ENCODE data around the gene SIPA1L3. TPM values are rescaled to one million over a fixed set of nuclear protein-coding genes. Genes with fewer than 3 reads are reported as not detected.
"Not testable (repeated sequence)": the region's sequence is repeated elsewhere in the genome, so short reads cannot be mapped to it uniquely, and the experiment has no call there.

Gene SIPA1L3
- total RNA-seq, 2 donors from 2014 or later: 42.8 to 48.2 TPM

DNA sequence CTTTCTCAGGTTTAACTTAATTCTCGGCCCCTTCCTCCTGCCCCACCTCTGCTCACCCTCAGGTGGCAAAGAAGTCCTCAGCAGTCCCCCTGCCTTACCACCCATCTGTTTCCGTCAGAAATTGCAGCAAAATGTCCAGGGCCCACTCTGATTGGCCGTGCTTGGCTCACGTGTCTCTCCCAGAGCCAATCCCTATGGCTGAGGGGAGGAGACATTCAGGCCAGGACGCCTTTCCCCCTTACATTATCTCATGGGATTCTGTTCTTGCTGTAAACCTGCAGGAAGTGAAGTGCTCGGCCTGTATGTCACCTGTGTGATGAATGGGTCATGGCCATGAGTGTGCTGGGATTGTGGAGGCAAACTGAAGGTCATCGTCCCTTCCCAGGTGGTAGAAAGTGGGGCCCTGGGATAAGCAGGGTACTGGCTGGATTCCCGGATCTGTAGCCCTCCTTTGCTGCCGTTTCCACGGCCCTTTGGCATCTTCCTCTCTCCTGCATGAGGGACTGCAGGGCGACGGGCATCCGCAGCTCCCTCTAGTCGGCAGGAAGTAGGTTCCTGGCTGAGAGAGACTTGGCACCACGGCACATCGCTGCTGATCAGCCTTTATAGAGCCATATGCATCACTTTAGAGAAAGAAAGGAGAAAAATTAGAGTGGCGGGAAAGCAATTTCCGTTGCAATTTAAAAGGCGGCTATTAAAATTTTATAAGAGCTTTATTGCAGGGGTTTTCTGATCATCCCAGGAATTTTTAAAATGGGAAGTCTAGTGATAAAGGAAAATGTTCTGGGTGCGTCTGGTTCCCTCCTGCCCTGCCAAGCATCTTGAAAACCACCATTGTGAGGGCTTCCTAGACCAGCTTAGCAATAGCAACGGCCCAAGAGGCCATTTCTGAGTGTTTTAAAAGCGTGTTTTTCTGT, 118.2 kb downstream of the SIPA1L3 start:
- DNase-seq: peak; percentile 84
- no peaks in the 10 kb centered on the region for H3K4me1 Mint-ChIP-seq
- no peak overlapping the region for H3K9ac ChIP-seq (ENCODE audit: extremely low read depth, low read length, poor library complexity, severe bottlenecking)
- no peak overlapping the region for H3K4me3 ChIP-seq (ENCODE audit: low read length)
- 89 to 90% methylated on average over 8 to 21 of the region's 22 CpGs for WGBS, 2 experiments (ENCODE audit: insufficient coverage in 1 of 2, insufficient read length in 1 of 2)
- no peak overlapping the region for H3K27ac ChIP-seq (ENCODE audit: low read depth, low read length)
- no peaks in the 10 kb centered on the region for H3K4me1 ChIP-seq (ENCODE audit: control insufficient read depth, insufficient read depth, low read length)
- no peaks in the 10 kb centered on the region for H3K9me3 ChIP-seq (ENCODE audit: control insufficient read depth, low read length)
- H3K4me3 Mint-ChIP-seq: no peak overlapping the region
- no peak overlapping the region for H3K27ac Mint-ChIP-seq
- H3K36me3 ChIP-seq (ENCODE audit: control insufficient read depth, insufficient read depth, low read length): no peaks in the 10 kb centered on the region
- H3K36me3 Mint-ChIP-seq (ENCODE audit: low read depth): peaks cover 7% of the 10 kb centered on the region
- H3K27me3 ChIP-seq (ENCODE audit: control insufficient read depth, insufficient read depth, low read length, poor library complexity, severe bottlenecking): no peaks in the 10 kb centered on the region
- no peaks in the 10 kb centered on the region for H3K27me3 Mint-ChIP-seq (ENCODE audit: insufficient read depth)
- no peaks in the 10 kb centered on the region for H3K9me3 Mint-ChIP-seq
- TF ChIP-seq, protein P1, sequence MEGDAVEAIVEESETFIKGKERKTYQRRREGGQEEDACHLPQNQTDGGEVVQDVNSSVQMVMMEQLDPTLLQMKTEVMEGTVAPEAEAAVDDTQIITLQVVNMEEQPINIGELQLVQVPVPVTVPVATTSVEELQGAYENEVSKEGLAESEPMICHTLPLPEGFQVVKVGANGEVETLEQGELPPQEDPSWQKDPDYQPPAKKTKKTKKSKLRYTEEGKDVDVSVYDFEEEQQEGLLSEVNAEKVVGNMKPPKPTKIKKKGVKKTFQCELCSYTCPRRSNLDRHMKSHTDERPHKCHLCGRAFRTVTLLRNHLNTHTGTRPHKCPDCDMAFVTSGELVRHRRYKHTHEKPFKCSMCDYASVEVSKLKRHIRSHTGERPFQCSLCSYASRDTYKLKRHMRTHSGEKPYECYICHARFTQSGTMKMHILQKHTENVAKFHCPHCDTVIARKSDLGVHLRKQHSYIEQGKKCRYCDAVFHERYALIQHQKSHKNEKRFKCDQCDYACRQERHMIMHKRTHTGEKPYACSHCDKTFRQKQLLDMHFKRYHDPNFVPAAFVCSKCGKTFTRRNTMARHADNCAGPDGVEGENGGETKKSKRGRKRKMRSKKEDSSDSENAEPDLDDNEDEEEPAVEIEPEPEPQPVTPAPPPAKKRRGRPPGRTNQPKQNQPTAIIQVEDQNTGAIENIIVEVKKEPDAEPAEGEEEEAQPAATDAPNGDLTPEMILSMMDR (conservative IDR thresholded peaks at IDR 0.05): no peak

DNA sequence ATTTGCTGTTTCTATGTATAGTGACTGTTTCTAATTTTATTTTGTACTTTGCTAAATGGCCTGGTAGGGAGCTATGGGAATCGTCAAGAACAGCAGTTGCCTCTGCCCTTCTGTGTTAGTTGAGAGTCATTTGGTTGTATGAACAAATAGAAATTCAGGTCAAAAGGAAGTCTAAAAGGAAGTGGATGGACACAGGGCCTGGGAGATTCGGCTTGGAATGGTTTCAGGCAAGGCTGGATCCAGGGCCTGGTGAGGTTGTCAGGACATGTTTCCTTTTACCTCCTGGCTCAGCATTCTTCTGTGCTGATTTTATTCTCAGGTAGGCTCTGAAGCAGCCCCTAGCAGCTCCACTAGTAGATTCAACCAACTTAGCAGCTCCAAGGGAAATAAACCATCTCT, 118.9 kb downstream of the SIPA1L3 start:
- 93 to 100% methylated on average over 1 to 2 of the region's 2 CpGs for WGBS, 2 experiments (ENCODE audit: insufficient coverage in 1 of 2, insufficient read length in 1 of 2)
- H3K9me3 ChIP-seq (ENCODE audit: control insufficient read depth, low read length): no peaks in the 10 kb centered on the region
- Mint-ChIP-seq H3K4me3 (no peak overlapping the region), H3K36me3 (ENCODE audit: low read depth) (peaks cover 11% of the 10 kb centered on the region), H3K9me3 (peaks cover 3% of the 10 kb centered on the region), H3K27ac (no peak overlapping the region), H3K4me1 (no peaks in the 10 kb centered on the region), H3K27me3 (ENCODE audit: insufficient read depth) (no peaks in the 10 kb centered on the region)
- TF ChIP-seq, protein P1 (conservative IDR thresholded peaks at IDR 0.05): no peak
- no peak overlapping the region for H3K4me3 ChIP-seq (ENCODE audit: low read length)
- no peaks in the 10 kb centered on the region for H3K4me1 ChIP-seq (ENCODE audit: control insufficient read depth, insufficient read depth, low read length)
- H3K36me3 ChIP-seq (ENCODE audit: control insufficient read depth, insufficient read depth, low read length): peaks cover 3% of the 10 kb centered on the region
- H3K27ac ChIP-seq (ENCODE audit: low read depth, low read length): no peak overlapping the region
- no peak overlapping the region for H3K9ac ChIP-seq (ENCODE audit: extremely low read depth, low read length, poor library complexity, severe bottlenecking)
- H3K27me3 ChIP-seq (ENCODE audit: control insufficient read depth, insufficient read depth, low read length, poor library complexity, severe bottlenecking): no peaks in the 10 kb centered on the region
- DNase-seq: no peak

DNA sequence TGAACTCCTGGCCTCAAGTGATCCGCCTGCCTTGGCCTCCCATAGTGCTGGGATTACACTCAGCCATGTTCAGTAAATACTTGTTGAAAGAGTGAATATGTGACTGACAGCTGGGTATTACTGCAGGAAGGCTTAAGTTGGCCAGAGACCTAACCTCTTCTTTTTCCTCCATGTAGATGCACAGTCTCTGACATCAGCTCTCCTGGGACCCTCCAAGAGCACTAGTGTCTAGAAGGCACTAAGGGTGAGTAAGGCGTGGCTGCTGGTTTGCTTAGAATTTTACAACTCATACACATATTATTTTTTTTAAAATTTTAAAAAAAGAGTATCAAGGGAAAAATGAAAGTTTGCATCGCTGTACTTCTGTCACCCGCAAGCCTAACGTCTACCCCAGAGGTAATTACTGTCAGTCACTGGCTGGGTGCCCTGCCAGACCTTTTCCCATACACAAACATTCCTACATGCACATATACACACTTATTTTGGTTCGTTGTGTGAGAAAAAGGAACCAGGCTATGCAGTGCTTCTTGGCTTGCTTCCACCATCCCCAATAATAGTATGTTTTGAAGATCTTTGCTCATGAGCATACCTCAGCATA, 122.0 kb downstream of the SIPA1L3 start:
- no peaks in the 10 kb centered on the region for H3K27me3 Mint-ChIP-seq (ENCODE audit: insufficient read depth)
- no peak for DNase-seq

DNA sequence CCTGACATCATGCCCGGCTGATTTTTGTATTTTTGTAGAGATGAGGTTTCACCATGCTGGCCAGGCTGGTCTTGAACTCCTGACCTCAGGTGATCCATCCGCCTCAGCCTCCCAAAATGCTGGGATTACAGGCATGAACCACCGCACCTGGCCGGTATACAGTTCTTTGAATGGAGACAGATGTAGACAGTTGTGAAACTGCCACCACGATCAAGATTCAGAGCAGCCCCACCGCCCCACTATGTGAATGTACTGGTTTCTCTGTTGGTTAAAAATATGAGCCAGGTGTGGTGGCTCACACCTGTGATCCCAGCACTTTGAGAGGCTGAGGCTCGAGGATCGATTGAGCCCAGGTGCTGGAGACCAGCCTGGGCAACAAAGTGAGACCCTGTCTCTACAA, 123.0 kb downstream of the SIPA1L3 start:
- H3K4me1 Mint-ChIP-seq; DNase-seq; H3K9me3 ChIP-seq (ENCODE audit: control insufficient read depth, low read length); H3K27me3 Mint-ChIP-seq (ENCODE audit: insufficient read depth); H3K4me3 Mint-ChIP-seq; H3K4me3 ChIP-seq (ENCODE audit: low read length); H3K36me3 ChIP-seq (ENCODE audit: control insufficient read depth, insufficient read depth, low read length); H3K9ac ChIP-seq (ENCODE audit: extremely low read depth, low read length, poor library complexity, severe bottlenecking); H3K27me3 ChIP-seq (ENCODE audit: control insufficient read depth, insufficient read depth, low read length, poor library complexity, severe bottlenecking); H3K9me3 Mint-ChIP-seq; H3K4me1 ChIP-seq (ENCODE audit: control insufficient read depth, insufficient read depth, low read length); H3K27ac ChIP-seq (ENCODE audit: low read depth, low read length); H3K27ac Mint-ChIP-seq: not testable (repeated sequence)
- H3K36me3 Mint-ChIP-seq (ENCODE audit: low read depth): peaks cover 19% of the 10 kb centered on the region
- 94 to 95% methylated on average over 7 to 8 of the region's 8 CpGs for WGBS, 2 experiments (ENCODE audit: insufficient coverage in 1 of 2, insufficient read length in 1 of 2)

More for the DNA sequence above, 122.0 kb downstream of the SIPA1L3 start:
- WGBS, 2 experiments (ENCODE audit: insufficient coverage in 1 of 2, insufficient read length in 1 of 2): 98% methylated on average over 6 of the region's 6 CpGs; no CpG with 5 or more reads in 1 of the 2 experiments
- Mint-ChIP-seq H3K9me3 (peaks cover 4% of the 10 kb centered on the region), H3K4me3 (no peak overlapping the region), H3K4me1 (peaks cover 7% of the 10 kb centered on the region), H3K36me3 (ENCODE audit: low read depth) (peaks cover 19% of the 10 kb centered on the region), H3K27ac (no peak overlapping the region)
- Histone ChIP-seq H3K36me3 (ENCODE audit: control insufficient read depth, insufficient read depth, low read length) (peaks cover 8% of the 10 kb centered on the region), H3K9me3 (ENCODE audit: control insufficient read depth, low read length) (no peaks in the 10 kb centered on the region), H3K27me3 (ENCODE audit: control insufficient read depth, insufficient read depth, low read length, poor library complexity, severe bottlenecking) (no peaks in the 10 kb centered on the region), H3K9ac (ENCODE audit: extremely low read depth, low read length, poor library complexity, severe bottlenecking) (no peak overlapping the region), H3K4me3 (ENCODE audit: low read length) (no peak overlapping the region), H3K4me1 (ENCODE audit: control insufficient read depth, insufficient read depth, low read length) (no peaks in the 10 kb centered on the region), H3K27ac (ENCODE audit: low read depth, low read length) (no peak overlapping the region)
- TF ChIP-seq, protein P1 (conservative IDR thresholded peaks at IDR 0.05): no peak
